Activated CD4-positive, alpha-beta T cell treated with anti-CD3 and anti-CD28 coated beads for 36 hours (primary cell): ENCODE results near the gene WDFY1. TPM values are rescaled to one million over a fixed set of nuclear protein-coding genes. Genes with fewer than 3 reads are reported as not detected.

ENCODE experiments used
- ATAC-seq: fragments of 200-7000 bp; cut with Tn5 transposase; one replicate; pipeline ENCODE4 v1.10.0; 2021; ENCODE audit warnings: mild to moderate bottlenecking, moderate library complexity
- CTCF ChIA-PET: fragments of 350-600 bp; sonication (Branson Sonifier 250); formaldehyde crosslinking; loops from one replicate; lab custom pipeline; 2021; ENCODE audit warnings: antibody characterized with exemption; lab: Charles Lee
- POLR2A ChIA-PET: fragments of 350-600 bp; sonication (Branson Sonifier 250); formaldehyde crosslinking; loops from one replicate; lab custom pipeline; 2021; ENCODE audit warnings: antibody characterized with exemption, inconsistent platforms; lab: Charles Lee
- DNase-seq: peaks from one replicate; pipeline ENCODE4 v3.0.0-alpha.2; 2020
- H3K27ac Mint-ChIP-seq: one replicate; pipeline ENCODE4 v1.8.0; 2021; ENCODE audit warnings: mixed read lengths
- H3K27me3 Mint-ChIP-seq: one replicate; pipeline ENCODE4 v1.8.0; 2021; ENCODE audit warnings: mixed read lengths
- H3K36me3 Mint-ChIP-seq: one replicate; pipeline ENCODE4 v1.8.0; 2021; ENCODE audit warnings: low read depth, mixed read lengths
- H3K4me1 Mint-ChIP-seq: one replicate; pipeline ENCODE4 v1.8.0; 2021; ENCODE audit warnings: mixed read lengths
- H3K4me3 Mint-ChIP-seq: one replicate; pipeline ENCODE4 v1.8.0; 2021; ENCODE audit warnings: mild to moderate bottlenecking, moderate library complexity, mixed read lengths
- H3K9me3 Mint-ChIP-seq: one replicate; pipeline ENCODE4 v1.8.0; 2021; ENCODE audit warnings: low read depth, mixed read lengths
- intact Hi-C, 2 experiments: fragments of 100-400 bp; cut with DNase I in 1 of 2; cut with micrococcal nuclease in 1 of 2; formaldehyde crosslinking; loops; one replicate each; pipeline versions ENCODE4 v1.14.2 to v1.15.1; 2022 to 2024; cut with DNase I, micrococcal nuclease
- total RNA-seq, 2 experiments: library from RNA; stranded (reverse); gene quantifications; one replicate each; pipeline ENCODE4 v1.2.3, GENCODE V29; 2021

WDFY1 gene
- total RNA-seq, 2 experiments from 2014 or later, result 33.6 to 37.5 TPM

- CTCF ChIA-PET, result interaction anchor here (0.7 kb wide), 1 partner anchor 9 kb away, joined by 3 read pairs; no protein-coding TSS in a partner anchor
- no peak for DNase-seq
- Mint-ChIP-seq H3K9me3 (no peaks in the 10 kb centered on the region), H3K4me3 (no peak overlapping the region), H3K27ac (no peak overlapping the region), H3K27me3 (no peaks in the 10 kb centered on the region), H3K4me1 (peaks cover under 1% of the 10 kb centered on the region), H3K36me3 (peaks cover 4% of the 10 kb centered on the region)
- intact Hi-C loops, result no loop called here
- ATAC-seq, result no peak
- POLR2A ChIA-PET, result no interaction called here
These were observed 88.6 kb downstream of the WDFY1 start for GRCh38 chr2:223856584-223856983.

- Mint-ChIP-seq H3K27me3 (no peaks in the 10 kb centered on the region), H3K27ac (no peak overlapping the region), H3K4me3 (no peak overlapping the region), H3K9me3 (peaks cover 4% of the 10 kb centered on the region), H3K36me3 (peaks cover 6% of the 10 kb centered on the region), H3K4me1 (peaks cover 5% of the 10 kb centered on the region)
- ChIA-PET CTCF (no interaction called here), POLR2A (no interaction called here)
- intact Hi-C loops, result no loop called here
- DNase-seq, result no peak
- no peak for ATAC-seq
These were observed 89.1 kb downstream of the WDFY1 start for GRCh38 chr2:223856021-223856420.

- DNase-seq, result no peak
- ChIA-PET POLR2A (no interaction called here), CTCF (no interaction called here)
These were observed 89.7 kb downstream of the WDFY1 start for GRCh38 chr2:223855426-223855825.

GRCh38 chr2:223854741-223855140 lies 90.4 kb downstream of the WDFY1 start:
- H3K4me1 Mint-ChIP-seq, result peaks cover 7% of the 10 kb centered on the region
- POLR2A ChIA-PET, result no interaction called here
- no peak overlapping the region for H3K27ac Mint-ChIP-seq
- peaks cover 12% of the 10 kb centered on the region for H3K36me3 Mint-ChIP-seq
- no peaks in the 10 kb centered on the region for H3K27me3 Mint-ChIP-seq
- no peak overlapping the region for H3K4me3 Mint-ChIP-seq
- CTCF ChIA-PET, result no interaction called here
- intact Hi-C loops, result no loop called here
- ATAC-seq, result peak; percentile 18
- DNase-seq, result no peak
- peaks cover 7% of the 10 kb centered on the region for H3K9me3 Mint-ChIP-seq

More at GRCh38 chr2:223855426-223855825, 89.7 kb downstream of the WDFY1 start:
- H3K27ac Mint-ChIP-seq, result no peak overlapping the region
- H3K4me3 Mint-ChIP-seq, result no peak overlapping the region
- intact Hi-C loops, result no loop called here
- peaks cover 5% of the 10 kb centered on the region for H3K9me3 Mint-ChIP-seq
- H3K27me3 Mint-ChIP-seq, result no peaks in the 10 kb centered on the region
- H3K4me1 Mint-ChIP-seq, result peaks cover 7% of the 10 kb centered on the region
- no peak for ATAC-seq
- peaks cover 10% of the 10 kb centered on the region for H3K36me3 Mint-ChIP-seq

GRCh38 chr2:223853425-223853837 lies 91.7 kb downstream of the WDFY1 start:
- intact Hi-C loops, result no loop called here
- CTCF ChIA-PET, result interaction anchor here (0.7 kb wide), 1 partner anchor 294 kb away, joined by 3 read pairs; no protein-coding TSS in a partner anchor
- H3K4me3 Mint-ChIP-seq, result no peak overlapping the region
- ATAC-seq (peak; percentile 35), DNase-seq (no peak)
- POLR2A ChIA-PET, result interaction anchor here (0.6 kb wide), 1 partner anchor 1144 kb away, joined by 10 read pairs; no protein-coding TSS in a partner anchor
- peaks cover 7% of the 10 kb centered on the region for H3K4me1 Mint-ChIP-seq
- peaks cover 22% of the 10 kb centered on the region for H3K36me3 Mint-ChIP-seq
- no peaks in the 10 kb centered on the region for H3K27me3 Mint-ChIP-seq
- H3K9me3 Mint-ChIP-seq, result peaks cover 13% of the 10 kb centered on the region
- H3K27ac Mint-ChIP-seq, result no peak overlapping the region

GRCh38 chr2:223852281-223852795 lies 92.8 kb downstream of the WDFY1 start:
- H3K27me3 Mint-ChIP-seq, result no peaks in the 10 kb centered on the region
- H3K36me3 Mint-ChIP-seq, result peaks cover 24% of the 10 kb centered on the region
- peaks cover 13% of the 10 kb centered on the region for H3K9me3 Mint-ChIP-seq
- no peak for ATAC-seq
- peaks cover 13% of the 10 kb centered on the region for H3K4me1 Mint-ChIP-seq
- H3K27ac Mint-ChIP-seq, result no peak overlapping the region
- POLR2A ChIA-PET, result no interaction called here
- DNase-seq, result no peak
- CTCF ChIA-PET, result no interaction called here
- intact Hi-C loops, result no loop called here
- H3K4me3 Mint-ChIP-seq, result no peak overlapping the region

GRCh38 chr2:223847410-223847809 lies 97.7 kb downstream of the WDFY1 start:
- peaks cover 14% of the 10 kb centered on the region for H3K4me1 Mint-ChIP-seq
- ChIA-PET CTCF (no interaction called here), POLR2A (no interaction called here)
- intact Hi-C loops, result no loop called here
- no peak overlapping the region for H3K4me3 Mint-ChIP-seq
- no peak overlapping the region for H3K27ac Mint-ChIP-seq
- DNase-seq (no peak), ATAC-seq (no peak)
- peaks cover 13% of the 10 kb centered on the region for H3K9me3 Mint-ChIP-seq
- H3K36me3 Mint-ChIP-seq, result peaks cover 22% of the 10 kb centered on the region
- no peaks in the 10 kb centered on the region for H3K27me3 Mint-ChIP-seq

- intact Hi-C loops, result no loop called here
- H3K4me1 Mint-ChIP-seq, result peaks cover 13% of the 10 kb centered on the region
- DNase-seq, result no peak
- H3K9me3 Mint-ChIP-seq, result peaks cover 13% of the 10 kb centered on the region
- H3K27me3 Mint-ChIP-seq, result no peaks in the 10 kb centered on the region
- H3K36me3 Mint-ChIP-seq, result peaks cover 22% of the 10 kb centered on the region
- peak overlapping the region; percentile 11 for H3K27ac Mint-ChIP-seq
- CTCF ChIA-PET, result no interaction called here
- POLR2A ChIA-PET, result interaction anchor here (0.5 kb wide), 1 partner anchor 311 kb away, joined by 3 read pairs; no protein-coding TSS in a partner anchor
- no peak for ATAC-seq
- no peak overlapping the region for H3K4me3 Mint-ChIP-seq
These were observed 98.6 kb downstream of the WDFY1 start for GRCh38 chr2:223846515-223846914.

- Mint-ChIP-seq H3K36me3 (no peaks in the 10 kb centered on the region), H3K9me3 (no peaks in the 10 kb centered on the region), H3K27me3 (no peaks in the 10 kb centered on the region), H3K4me3 (no peak overlapping the region), H3K4me1 (peaks cover 6% of the 10 kb centered on the region), H3K27ac (no peak overlapping the region)
- intact Hi-C loops, result no loop called here
- POLR2A ChIA-PET, result no interaction called here
- no peak for ATAC-seq
- DNase-seq, result no peak
- CTCF ChIA-PET, result interaction anchor here (0.6 kb wide), 2 partner anchors 28 to 721 kb away, joined by 3 read pairs; no protein-coding TSS in a partner anchor
These were observed 103.5 kb downstream of the WDFY1 start for GRCh38 chr2:223841436-223842190.

GRCh38 chr2:223837287-223838061 lies 107.7 kb downstream of the WDFY1 start, which contains the start of gene AP1S3:
Gene AP1S3, minus strand, starts transcription at chr2:223837582. Its CDS starts 132 bp downstream, at chr2:223837450.
- Mint-ChIP-seq H3K36me3 (no peaks in the 10 kb centered on the region), H3K9me3 (no peaks in the 10 kb centered on the region), H3K4me1 (peaks cover 13% of the 10 kb centered on the region), H3K4me3 (peak within 1 kb of the TSS; percentile 86), H3K27ac (peak within 1 kb of the TSS; percentile 82), H3K27me3 (no peaks in the 10 kb centered on the region)
- ChIA-PET CTCF (interaction anchor here (1.0 kb wide), 1 partner anchor 447 kb away, joined by 3 read pairs; no protein-coding TSS in a partner anchor), POLR2A (interaction anchor here (0.6 kb wide), 1 partner anchor 630 kb away, joined by 4 read pairs; no protein-coding TSS in a partner anchor)
- DNase-seq (peak; percentile 88), ATAC-seq (peak; percentile 98)
- intact Hi-C loops, result loop anchor here (1.0 to 5.0 kb wide), 5 partner anchors 22 to 1180 kb away; partner anchors contain the start of genes FARSB (in 1 of the 2) and MRPL44 (in 1 of the 2)
